Sigmoid colon (tissue), 7 donors: ENCODE results near the gene ARHGAP18. TPM values are rescaled to one million over a fixed set of nuclear protein-coding genes. Genes with fewer than 3 reads are reported as not detected.

Experiments
- DNase-seq: peaks from one replicate; pipeline ENCODE4 v3.0.0-alpha.2; 2019
- H3K27ac ChIP-seq, 4 donors: fragments of 200-600 bp; sonication (generic); one replicate each; pipeline ENCODE4 v1.5.1; 2016 to 2019; ENCODE audit warnings: mild to moderate bottlenecking in 1 of 4
- H3K27me3 ChIP-seq, 3 donors: fragments of 200-600 bp; sonication (generic); one replicate each; pipeline ENCODE4 v1.5.1; 2019; ENCODE audit warnings: mild to moderate bottlenecking in 1 of 3
- H3K36me3 ChIP-seq, 4 donors: fragments of 200-600 bp; sonication (generic); one replicate each; pipeline ENCODE4 v1.5.1; 2016 to 2019
- H3K4me1 ChIP-seq, 4 donors: fragments of 200-600 bp; sonication (generic); one replicate each; pipeline ENCODE4 v1.5.1; 2017 to 2019
- H3K4me3 ChIP-seq, 4 donors: fragments of 200-600 bp; sonication (generic); one replicate each; pipeline ENCODE4 v1.5.1; 2017 to 2019; ENCODE audit warnings: mild to moderate bottlenecking in 2 of 4, moderate library complexity in 1 of 4
- H3K9me3 ChIP-seq, 4 donors: fragments of 200-600 bp in 3 of 4; sonication (generic) in 3 of 4; one replicate each; pipeline versions ENCODE4 v1.5.1 to v1.6.1; 2013 to 2019
- EP300 ChIP-seq, 4 donors: sonication (generic); formaldehyde crosslinking; IDR thresholded peaks; one replicate each; pipeline ENCODE4 v1.6.1; 2017; ENCODE audit warnings: antibody characterized with exemption in 4 of 4
- POLR2A ChIP-seq, 2 donors: fragments of 450-650 bp; IDR thresholded peaks; one replicate each; pipeline ENCODE4 v1.6.1; 2016; ENCODE audit warnings: antibody characterized with exemption in 2 of 2, mild to moderate bottlenecking in 2 of 2, moderate library complexity in 2 of 2
- POLR2AphosphoS5 ChIP-seq, 4 donors: sonication (generic); formaldehyde crosslinking; IDR thresholded peaks; one replicate each; pipeline ENCODE4 v1.6.1; 2017; ENCODE audit warnings: antibody characterized with exemption in 4 of 4
- WGBS, 2 donors: extraction: QIAGEN DNeasy Blood & Tissue Kit; methylation state at CpG; one replicate each; pipeline ENCODE4 v1.1.7; 2013; 5-methylcytosine and 5-hydroxymethylcytosine counted together
- intact Hi-C: fragments of 100-400 bp; cut with DNase I; formaldehyde crosslinking; loops from one replicate; pipeline ENCODE4 v1.15.1; 2023
- polyA plus RNA-seq, 3 donors: library from polyadenylated mRNA; stranded (reverse); fragments of 200-250 nt; gene quantifications; one replicate each; pipeline ENCODE4 v1.2.3, GENCODE V29; 2013
- total RNA-seq, 4 donors: library from RNA; depleted of rRNA; stranded (reverse); fragments of >200 nt; gene quantifications; one replicate each; pipeline ENCODE4 v1.1.0, GENCODE V29; 2016
- TF ChIP-seq, protein P1 (sequence below), 4 experiments: fragments of 450-650 bp in 3 of 4; fragments of 200-600 bp in 1 of 4; IDR thresholded peaks; one replicate each; pipeline ENCODE4 v1.5.1; 2016 to 2019; ENCODE audit warnings: antibody characterized with exemption in 4 of 4, mild to moderate bottlenecking in 3 of 4, moderate library complexity in 2 of 4
- donor health status: healthy with polysubstance abuse.
- donor health status: Bipolar disorder and iron deficiency.
- donor health status: healthy.

ARHGAP18 gene
- total and polyA plus RNA-seq, 7 donors: 9.2 to 16.9 (median 10.7) TPM

DNA sequence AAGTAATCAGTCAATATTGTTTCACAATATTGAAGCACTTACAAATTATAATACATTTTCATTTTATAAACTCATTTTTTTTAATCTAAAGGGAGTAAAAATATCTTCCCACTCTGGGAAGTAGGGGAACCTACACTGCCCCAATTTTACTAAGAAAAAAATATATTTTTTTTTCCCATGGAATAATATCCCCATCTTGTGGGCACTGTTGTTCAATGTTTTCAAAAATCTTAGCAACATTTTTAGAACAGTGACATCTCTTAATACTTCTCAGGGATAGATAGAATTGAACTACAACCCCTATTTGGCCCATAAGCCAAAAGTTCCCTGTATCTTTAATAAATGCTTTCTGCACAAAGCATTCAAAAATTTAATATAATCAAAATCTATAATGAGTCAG, 42.9 kb downstream of the ARHGAP18 start:
- Histone ChIP-seq H3K27ac (no peak overlapping the region), H3K27me3 (no peaks in the 10 kb centered on the region), H3K4me3 (no peak overlapping the region), H3K36me3 (no peaks in the 10 kb centered on the region), H3K4me1 (peaks cover 0 to 8% (median 2%) of the 10 kb centered on the region in 4 donors), H3K9me3 (no peaks in the 10 kb centered on the region)
- DNase-seq: no peak
- intact Hi-C loops: no loop called here
- TF ChIP-seq POLR2AphosphoS5 (IDR thresholded peaks at IDR 0.05) (no peak), EP300 (IDR thresholded peaks at IDR 0.05) (no peak), POLR2A (IDR thresholded peaks at IDR 0.05) (no peak)
- TF ChIP-seq, protein P1, sequence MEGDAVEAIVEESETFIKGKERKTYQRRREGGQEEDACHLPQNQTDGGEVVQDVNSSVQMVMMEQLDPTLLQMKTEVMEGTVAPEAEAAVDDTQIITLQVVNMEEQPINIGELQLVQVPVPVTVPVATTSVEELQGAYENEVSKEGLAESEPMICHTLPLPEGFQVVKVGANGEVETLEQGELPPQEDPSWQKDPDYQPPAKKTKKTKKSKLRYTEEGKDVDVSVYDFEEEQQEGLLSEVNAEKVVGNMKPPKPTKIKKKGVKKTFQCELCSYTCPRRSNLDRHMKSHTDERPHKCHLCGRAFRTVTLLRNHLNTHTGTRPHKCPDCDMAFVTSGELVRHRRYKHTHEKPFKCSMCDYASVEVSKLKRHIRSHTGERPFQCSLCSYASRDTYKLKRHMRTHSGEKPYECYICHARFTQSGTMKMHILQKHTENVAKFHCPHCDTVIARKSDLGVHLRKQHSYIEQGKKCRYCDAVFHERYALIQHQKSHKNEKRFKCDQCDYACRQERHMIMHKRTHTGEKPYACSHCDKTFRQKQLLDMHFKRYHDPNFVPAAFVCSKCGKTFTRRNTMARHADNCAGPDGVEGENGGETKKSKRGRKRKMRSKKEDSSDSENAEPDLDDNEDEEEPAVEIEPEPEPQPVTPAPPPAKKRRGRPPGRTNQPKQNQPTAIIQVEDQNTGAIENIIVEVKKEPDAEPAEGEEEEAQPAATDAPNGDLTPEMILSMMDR (IDR thresholded peaks at IDR 0.05): no peak

- DNase-seq: no peak
- H3K9me3 ChIP-seq: no peaks in the 10 kb centered on the region
- peaks cover 0 to 11% (median 6%) of the 10 kb centered on the region in 4 donors for H3K4me1 ChIP-seq
- H3K36me3 ChIP-seq: no peaks in the 10 kb centered on the region
- intact Hi-C loops: no loop called here
- no peak overlapping the region for H3K27ac ChIP-seq
- no peak overlapping the region for H3K4me3 ChIP-seq
- WGBS, 2 donors: 66 to 84% methylated on average over 3 of the region's 3 CpGs
- no peaks in the 10 kb centered on the region for H3K27me3 ChIP-seq
- TF ChIP-seq POLR2A (IDR thresholded peaks at IDR 0.05) (no peak), POLR2AphosphoS5 (IDR thresholded peaks at IDR 0.05) (no peak), EP300 (IDR thresholded peaks at IDR 0.05) (no peak)
- TF ChIP-seq, protein P1 (IDR thresholded peaks at IDR 0.05): no peak
These were observed 44.4 kb downstream of the ARHGAP18 start for GRCh38 chr6:129665555-129665954.

GRCh38 chr6:129663531-129663930, 46.4 kb downstream of the ARHGAP18 start:
- Histone ChIP-seq H3K4me1 (peaks cover 0 to 11% (median 6%) of the 10 kb centered on the region in 4 donors), H3K36me3 (no peaks in the 10 kb centered on the region), H3K27me3 (no peaks in the 10 kb centered on the region), H3K27ac (no peak overlapping the region), H3K9me3 (no peaks in the 10 kb centered on the region), H3K4me3 (no peak overlapping the region)
- 18 to 62% methylated on average over 3 of the region's 3 CpGs for WGBS, 2 donors
- intact Hi-C loops: no loop called here
- TF ChIP-seq, protein P1 (IDR thresholded peaks at IDR 0.05): no peak
- TF ChIP-seq EP300 (IDR thresholded peaks at IDR 0.05) (no peak), POLR2AphosphoS5 (IDR thresholded peaks at IDR 0.05) (no peak), POLR2A (IDR thresholded peaks at IDR 0.05) (no peak)
- DNase-seq: no peak

GRCh38 chr6:129662980-129663431, 47.0 kb downstream of the ARHGAP18 start:
- no peak for DNase-seq
- Histone ChIP-seq H3K27me3 (no peaks in the 10 kb centered on the region), H3K4me3 (no peak overlapping the region), H3K27ac (peak overlapping the region in 1 of 4 donors; percentile 13), H3K4me1 (peaks cover 0 to 11% (median 6%) of the 10 kb centered on the region in 4 donors), H3K36me3 (no peaks in the 10 kb centered on the region), H3K9me3 (no peaks in the 10 kb centered on the region)
- no peak for TF ChIP-seq POLR2AphosphoS5 (IDR thresholded peaks at IDR 0.05)
- TF ChIP-seq, protein P1 (IDR thresholded peaks at IDR 0.05): no peak
- no peak for TF ChIP-seq POLR2A (IDR thresholded peaks at IDR 0.05)
- TF ChIP-seq EP300 (IDR thresholded peaks at IDR 0.05): no peak
- WGBS, 2 donors: 83 to 89% methylated on average over 4 of the region's 4 CpGs
- intact Hi-C loops: no loop called here

DNA sequence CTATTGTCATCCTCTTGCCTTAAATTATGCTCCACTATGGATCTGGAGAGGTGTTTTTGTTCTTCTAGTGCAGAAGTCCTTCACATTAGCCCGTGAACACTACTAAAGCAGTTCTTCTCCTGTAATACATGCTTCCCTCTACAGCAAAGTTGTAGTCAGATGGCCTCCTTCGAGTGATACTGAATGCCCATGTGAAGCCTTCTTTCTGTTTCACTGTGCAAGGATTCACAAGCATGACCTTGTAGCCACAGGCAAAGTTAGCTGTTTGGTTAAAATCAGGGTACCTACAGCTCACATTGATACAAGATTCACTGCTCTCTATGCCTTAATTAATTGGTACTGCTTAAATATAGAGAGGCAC, 47.6 kb downstream of the ARHGAP18 start:
- Histone ChIP-seq H3K4me1 (peaks cover 0 to 11% (median 6%) of the 10 kb centered on the region in 4 donors), H3K36me3 (no peaks in the 10 kb centered on the region), H3K27ac (peak overlapping the region in 2 of 4 donors; percentile 13 to 26), H3K9me3 (no peaks in the 10 kb centered on the region), H3K27me3 (no peaks in the 10 kb centered on the region), H3K4me3 (no peak overlapping the region)
- TF ChIP-seq POLR2AphosphoS5 (IDR thresholded peaks at IDR 0.05) (no peak), EP300 (IDR thresholded peaks at IDR 0.05) (no peak), POLR2A (IDR thresholded peaks at IDR 0.05) (no peak)
- TF ChIP-seq, protein P1 (IDR thresholded peaks at IDR 0.05): no peak
- no peak for DNase-seq
- intact Hi-C loops: no loop called here
- 67 to 71% methylated on average over 2 of the region's 2 CpGs for WGBS, 2 donors
